SK-N-SH treated with all-trans-retinoic acid at 6 μM for 48 hours (cell line): ENCODE results near the gene GPNMB.
"Not testable (repeated sequence)": the region's sequence is repeated elsewhere in the genome, so short reads cannot be mapped to it uniquely, and the experiment has no call there.

Experiments used
- ATAC-seq: fragments of 200-7000 bp; cut with Tn5 transposase; 3 replicates; pipeline ENCODE4 v1.9.1; 2020; ENCODE audit warnings: mild to moderate bottlenecking, moderate library complexity
- ARNTL ChIP-seq: fragments of 450-650 bp; formaldehyde crosslinking; IDR thresholded peaks from 2 replicates; pipeline ENCODE4 v1.5.0; 2020; ENCODE audit warnings: low read depth, mild to moderate bottlenecking, moderate library complexity, borderline replicate concordance
- BACH2 ChIP-seq: fragments of 250-450 bp; sonication (Bioruptor Pico); IDR thresholded peaks from 2 replicates; pipeline ENCODE4 v1.9.0; 2021; ENCODE audit warnings: mild to moderate bottlenecking, borderline replicate concordance
- CREB5 ChIP-seq: fragments of 250-450 bp; sonication (Bioruptor Pico); IDR thresholded peaks from 2 replicates; pipeline ENCODE4 v1.5.1; 2020; ENCODE audit warnings: low read depth, mild to moderate bottlenecking, moderate library complexity
- CSDC2 ChIP-seq: fragments of 250-450 bp; sonication (Bioruptor Pico); IDR thresholded peaks from 2 replicates; pipeline ENCODE4 v1.5.0; 2020; ENCODE audit warnings: mild to moderate bottlenecking, moderate library complexity
- CSRNP3 ChIP-seq: fragments of 250-450 bp; sonication (Bioruptor Pico); IDR thresholded peaks from 2 replicates; pipeline ENCODE4 v1.5.1; 2021; ENCODE audit warnings: mild to moderate bottlenecking, moderate library complexity
- GLIS3 ChIP-seq: fragments of 250-450 bp; sonication (Bioruptor Pico); IDR thresholded peaks from 2 replicates; pipeline ENCODE4 v1.5.0; 2020; ENCODE audit warnings: mild to moderate bottlenecking, moderate library complexity
- ISL1 ChIP-seq: fragments of 250-450 bp; sonication (Bioruptor Pico); IDR thresholded peaks from 2 replicates; pipeline ENCODE4 v2.1.2; 2022; ENCODE audit warnings: mild to moderate bottlenecking, moderate library complexity
- OSR1 ChIP-seq: fragments of 250-450 bp; sonication (Bioruptor Pico); IDR thresholded peaks from 2 replicates; pipeline ENCODE4 v1.8.0; 2022; ENCODE audit warnings: moderate library complexity, mild to moderate bottlenecking, inconsistent platforms
- PATZ1 ChIP-seq: fragments of 250-450 bp; sonication (Bioruptor Pico); IDR thresholded peaks from 2 replicates; pipeline ENCODE4 v1.8.0; 2020; ENCODE audit warnings: mild to moderate bottlenecking, moderate library complexity, borderline replicate concordance
- POU6F1 ChIP-seq: fragments of 250-450 bp; sonication (Bioruptor Pico); IDR thresholded peaks from 2 replicates; pipeline ENCODE4 v1.8.0; 2021; ENCODE audit warnings: low read depth, mild to moderate bottlenecking, moderate library complexity, borderline replicate concordance
- RARB ChIP-seq: fragments of 250-450 bp; sonication (Bioruptor Pico); IDR thresholded peaks from 2 replicates; pipeline ENCODE4 v1.8.0; 2021; ENCODE audit warnings: mild to moderate bottlenecking, moderate library complexity
- SNAI2 ChIP-seq: fragments of 250-450 bp; sonication (Bioruptor Pico); IDR thresholded peaks from 2 replicates; pipeline ENCODE4 v1.5.0; 2020; ENCODE audit warnings: mild to moderate bottlenecking, moderate library complexity
- TCF4 ChIP-seq: fragments of 250-450 bp; sonication (Bioruptor Pico); IDR thresholded peaks from 2 replicates; pipeline ENCODE4 v1.8.0; 2021; ENCODE audit warnings: mild to moderate bottlenecking, moderate library complexity, borderline replicate concordance
- TOX ChIP-seq: fragments of 250-450 bp; sonication (Bioruptor Pico); IDR thresholded peaks from 2 replicates; pipeline ENCODE4 v1.8.0; 2021; ENCODE audit warnings: mild to moderate bottlenecking, moderate library complexity, borderline replicate concordance
- TSHZ2 ChIP-seq: fragments of 250-450 bp; sonication (Bioruptor Pico); IDR thresholded peaks from 2 replicates; pipeline ENCODE4 v1.5.0; 2020; ENCODE audit warnings: mild to moderate bottlenecking, moderate library complexity
- ZC3H10 ChIP-seq: fragments of 250-450 bp; sonication (Bioruptor Pico); IDR thresholded peaks from 2 replicates; pipeline ENCODE4 v1.5.1; 2021; ENCODE audit warnings: mild to moderate bottlenecking, moderate library complexity
- ZFP3 ChIP-seq: fragments of 250-450 bp; sonication (Bioruptor Pico); IDR thresholded peaks from 2 replicates; pipeline ENCODE4 v1.5.0; 2020; ENCODE audit warnings: mild to moderate bottlenecking, moderate library complexity
- ZNF565 ChIP-seq: fragments of 450-650 bp; formaldehyde crosslinking; conservative IDR thresholded peaks from 2 replicates; pipeline ENCODE4 v1.5.0; 2020; ENCODE audit warnings: low read depth, mild to moderate bottlenecking, moderate library complexity
- ZNF70 ChIP-seq: fragments of 450-650 bp; formaldehyde crosslinking; IDR thresholded peaks from 2 replicates; pipeline ENCODE4 v1.5.0; 2020; ENCODE audit warnings: mild to moderate bottlenecking, moderate library complexity
- ZNF8 ChIP-seq: fragments of 450-650 bp; formaldehyde crosslinking; IDR thresholded peaks from 2 replicates; pipeline ENCODE4 v1.5.0; 2020; ENCODE audit warnings: mild to moderate bottlenecking, moderate library complexity

The GPNMB gene

GRCh38 chr7:23222439-23223030, 24.0 kb upstream of the GPNMB start:
- no peak for ATAC-seq
- TF ChIP-seq CSDC2 (no peak), ISL1 (CRISPR knock-in tag) (no peak), TSHZ2 (CRISPR knock-in tag) (no peak), PATZ1 (no peak), GLIS3 (CRISPR knock-in tag) (no peak), ZFP3 (CRISPR knock-in tag) (no peak), CREB5 (CRISPR knock-in tag) (no peak), RARB (no peak), TCF4 (CRISPR knock-in tag) (no peak), POU6F1 (CRISPR knock-in tag) (no peak), ZNF8 (CRISPR knock-in tag) (no peak), TOX (CRISPR knock-in tag) (no peak), ZNF70 (CRISPR knock-in tag) (no peak), OSR1 (CRISPR knock-in tag) (no peak), ZNF565 (CRISPR knock-in tag) (no peak), ARNTL (no peak), BACH2 (CRISPR knock-in tag) (no peak), SNAI2 (CRISPR knock-in tag) (no peak), CSRNP3 (CRISPR knock-in tag) (no peak)

- ATAC-seq, result not testable (repeated sequence)
Observed at GRCh38 chr7:23224364-23224763, 22.2 kb upstream of the GPNMB start.

- ATAC-seq, result no peak
- no peak for TF ChIP-seq SNAI2 (CRISPR knock-in tag)
- no peak for TF ChIP-seq ISL1 (CRISPR knock-in tag)
- TF ChIP-seq ZC3H10 (CRISPR knock-in tag), result no peak
- no peak for TF ChIP-seq TSHZ2 (CRISPR knock-in tag)
- TF ChIP-seq ZNF565 (CRISPR knock-in tag), result no peak
- TF ChIP-seq CREB5 (CRISPR knock-in tag), result no peak
- TF ChIP-seq CSDC2, result no peak
- TF ChIP-seq TCF4 (CRISPR knock-in tag), result no peak
- no peak for TF ChIP-seq ARNTL
- TF ChIP-seq TOX (CRISPR knock-in tag), result no peak
- TF ChIP-seq OSR1 (CRISPR knock-in tag), result no peak
Observed at GRCh38 chr7:23226844-23227450, 19.6 kb upstream of the GPNMB start.
